HG02938 (cell line): Measurements from ENCODE around the gene FGD2.
"Not testable (repeated sequence)": the region's sequence is repeated elsewhere in the genome, so short reads cannot be mapped to it uniquely, and the experiment has no call there.

Source experiments
- ATAC-seq: cut with Tn5 transposase; IDR thresholded peaks from one replicate; pipeline ENCODE4 v1.9.1; 2021; ENCODE audit warnings: mild to moderate bottlenecking, moderate library complexity; ENCODE audit not compliant: unreplicated experiment

The FGD2 gene

GRCh38 chr6:37038292-37039198 lies 33.1 kb downstream of the FGD2 start:
- ATAC-seq: no peak

GRCh38 chr6:37039958-37040357 lies 34.5 kb downstream of the FGD2 start:
- ATAC-seq: no peak

GRCh38 chr6:37041521-37041920 lies 36.1 kb downstream of the FGD2 start:
- no peak for ATAC-seq

DNA sequence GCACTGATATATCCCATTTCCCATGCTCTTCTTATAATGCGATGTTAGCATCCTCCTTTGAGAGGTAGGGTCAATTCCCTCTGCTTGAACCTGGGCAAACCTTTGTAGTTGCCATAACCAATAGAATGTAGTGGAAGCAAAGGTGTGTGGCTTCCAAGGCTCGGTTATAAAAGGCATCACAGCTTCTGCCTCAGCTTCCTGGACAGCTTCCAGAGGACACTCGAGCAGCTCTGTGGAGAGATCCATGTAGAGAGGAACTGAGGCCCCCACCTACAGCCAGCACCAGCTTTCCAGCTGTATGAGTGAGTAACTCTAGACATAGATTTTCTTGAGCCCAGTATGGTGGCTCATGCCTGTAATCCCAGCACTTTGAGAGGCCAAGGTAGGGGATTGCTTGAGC lies 36.7 kb downstream of the FGD2 start:
- ATAC-seq: no peak

DNA sequence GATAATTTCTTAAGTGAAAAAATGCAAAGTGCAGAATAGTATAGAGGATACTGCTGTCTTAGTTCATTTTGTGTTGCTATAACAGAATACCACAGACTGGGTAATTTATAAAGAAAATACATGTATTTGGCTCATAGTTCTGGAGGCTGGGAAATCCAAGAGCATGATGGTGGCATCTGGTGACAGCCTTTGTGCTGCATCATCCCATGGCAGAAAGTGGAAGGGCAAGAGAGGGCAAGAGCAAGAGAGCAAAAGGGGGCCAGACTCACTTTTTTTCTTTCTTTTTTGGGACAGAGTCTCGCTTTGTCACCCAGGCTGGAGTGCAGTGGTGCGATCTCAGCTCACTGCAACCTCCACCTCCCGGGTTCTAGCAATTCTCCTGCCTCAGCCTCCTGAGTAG lies 37.6 kb downstream of the FGD2 start:
- ATAC-seq: not testable (repeated sequence)

GRCh38 chr6:37047346-37047688 lies 41.9 kb downstream of the FGD2 start:
- ATAC-seq: no peak

DNA sequence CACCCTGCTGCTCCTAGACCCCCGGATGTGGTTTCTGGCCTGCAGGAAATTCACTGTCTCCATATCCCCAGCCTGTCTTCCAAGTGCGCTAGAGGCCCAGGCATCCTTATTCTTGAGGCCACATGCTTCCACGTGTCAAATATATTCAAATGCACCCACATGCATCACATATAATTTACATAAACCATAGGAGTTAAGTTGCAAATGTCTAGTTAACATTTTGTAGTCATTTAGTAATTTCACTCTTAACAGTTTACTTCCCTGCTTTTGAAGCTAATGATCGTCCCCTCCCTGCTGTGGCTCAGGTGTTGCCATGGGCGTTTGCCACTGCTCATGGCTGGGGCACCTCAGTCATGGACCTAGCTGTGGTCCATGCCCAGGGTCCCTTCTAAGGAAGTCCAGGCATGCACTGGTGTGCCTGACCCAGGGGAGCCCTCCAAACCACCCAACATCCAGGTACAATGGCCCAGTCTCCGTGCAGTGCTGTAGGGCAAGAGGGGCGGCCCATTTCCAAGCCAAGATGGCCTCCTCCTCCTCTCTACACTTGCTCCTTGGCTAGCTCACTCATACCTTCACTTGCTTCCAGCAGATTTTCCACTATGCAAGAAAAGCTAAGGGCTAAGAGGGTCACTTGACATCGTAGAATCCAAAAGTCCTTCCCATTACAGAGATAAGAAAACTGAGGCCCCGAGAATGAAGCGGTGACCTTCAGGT lies 42.4 kb downstream of the FGD2 start:
- ATAC-seq: no peak

GRCh38 chr6:37048403-37048850 lies 43.0 kb downstream of the FGD2 start:
- ATAC-seq: no peak

- ATAC-seq: no peak
Measured at GRCh38 chr6:37048851-37049757, 43.6 kb downstream of the FGD2 start.

DNA sequence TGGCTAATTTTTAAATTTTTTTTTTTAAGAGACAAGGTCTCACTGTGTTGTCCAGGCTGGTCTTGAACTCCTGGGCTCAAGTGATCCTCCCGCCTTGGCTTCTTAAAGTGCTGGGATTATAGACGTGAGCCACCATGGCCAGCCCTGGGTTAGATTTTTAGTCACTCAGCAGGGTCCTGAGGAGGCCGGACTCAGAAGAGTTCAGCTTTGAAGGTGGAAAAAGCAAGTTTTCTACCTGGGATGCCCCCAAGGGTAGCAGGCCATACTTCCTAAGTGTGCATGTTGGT lies 44.2 kb downstream of the FGD2 start:
- no peak for ATAC-seq

- peak; percentile 38 for ATAC-seq
Measured at GRCh38 chr6:37050045-37050853, 44.8 kb downstream of the FGD2 start.

DNA sequence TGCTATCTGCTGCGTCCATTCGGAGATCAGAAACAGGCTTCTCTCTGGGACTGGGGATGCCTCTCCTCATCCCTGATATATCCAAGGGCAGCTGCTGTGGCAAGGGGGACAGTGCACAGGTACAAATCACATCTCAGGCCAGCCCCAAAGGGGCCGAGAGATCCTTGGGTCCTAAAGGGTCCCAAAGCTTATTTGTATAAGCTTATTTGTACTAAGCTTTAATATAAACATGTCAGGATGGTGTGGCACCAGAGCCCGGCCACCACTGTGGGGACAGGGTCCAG lies 45.3 kb downstream of the FGD2 start:
- no peak for ATAC-seq

DNA sequence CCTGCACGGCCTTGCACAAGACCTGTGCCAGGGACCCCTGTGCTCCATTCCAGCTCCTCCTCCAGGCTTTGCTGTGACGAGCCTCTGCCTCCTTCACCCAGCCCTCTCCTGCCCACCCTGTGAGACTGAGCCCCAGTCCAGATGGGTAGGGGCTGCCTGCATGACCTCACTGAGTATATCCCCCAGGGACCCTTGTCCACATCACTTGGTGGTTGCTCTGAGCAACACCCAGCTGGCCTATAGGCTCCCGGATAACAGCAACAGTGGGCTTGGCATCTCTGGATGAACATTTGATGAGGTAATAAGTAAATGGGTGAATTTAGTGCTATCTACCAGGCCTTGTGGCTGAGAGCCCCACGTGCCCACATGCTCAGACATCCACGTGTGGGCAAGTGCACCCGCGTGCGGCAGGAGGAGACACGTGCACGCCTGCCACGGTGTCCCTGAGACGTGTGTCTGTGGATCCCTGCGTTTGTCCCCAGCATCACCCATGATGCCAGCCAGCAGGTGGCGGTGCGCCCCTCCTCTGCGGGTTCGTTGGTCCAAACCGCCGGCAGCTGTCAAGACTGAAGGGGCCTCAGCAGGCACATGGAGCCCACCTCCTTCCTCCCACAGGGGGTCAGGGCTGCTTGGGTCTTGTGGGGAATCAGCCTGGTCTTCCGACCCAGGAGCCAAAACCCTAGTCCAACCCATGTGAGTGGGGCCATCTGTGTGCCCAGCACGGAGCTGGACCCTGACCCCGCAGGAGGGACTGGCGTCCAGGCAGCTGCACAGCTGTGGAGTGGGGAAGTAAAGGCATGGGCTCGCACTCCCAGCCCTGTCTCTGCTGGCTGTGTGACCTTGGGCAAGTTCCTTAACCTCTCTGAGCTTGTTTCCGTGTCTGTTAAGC lies 45.9 kb downstream of the FGD2 start:
- ATAC-seq: no peak

- ATAC-seq: no peak
Measured at GRCh38 chr6:37052027-37052628, 46.7 kb downstream of the FGD2 start.

GRCh38 chr6:37053683-37054082 lies 48.2 kb downstream of the FGD2 start:
- no peak for ATAC-seq

DNA sequence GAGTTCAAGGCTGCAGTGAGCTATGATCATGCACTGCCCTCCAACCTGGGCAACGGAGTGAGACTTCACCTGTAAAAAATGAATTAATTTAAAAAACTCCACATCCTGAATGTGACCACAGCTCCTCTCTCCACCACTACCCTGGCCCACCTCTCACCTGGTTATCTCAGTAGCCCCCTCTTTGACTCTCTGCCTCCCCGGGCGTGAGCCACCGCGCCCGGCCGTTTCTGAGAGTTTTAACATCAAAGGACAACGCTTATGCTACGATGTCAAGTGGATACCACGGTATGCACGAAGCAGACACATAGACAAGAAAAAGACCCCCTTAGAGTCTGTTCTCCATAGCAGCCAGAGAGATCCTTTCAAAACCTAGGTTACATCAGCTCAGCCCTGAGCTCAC lies 48.7 kb downstream of the FGD2 start:
- no peak for ATAC-seq

GRCh38 chr6:37054580-37054979 lies 49.1 kb downstream of the FGD2 start:
- ATAC-seq: no peak

- no peak for ATAC-seq
Measured at GRCh38 chr6:37056112-37056403, 50.6 kb downstream of the FGD2 start.

GRCh38 chr6:37056439-37057127 lies 51.1 kb downstream of the FGD2 start:
- ATAC-seq: no peak
